Left renal cortex interstitium (tissue), 4 donors: ENCODE results near the gene PSMD14. TPM values are rescaled to one million over a fixed set of nuclear protein-coding genes. Genes with fewer than 3 reads are reported as not detected.
"Not testable (repeated sequence)": the region's sequence is repeated elsewhere in the genome, so short reads cannot be mapped to it uniquely, and the experiment has no call there.

Source experiments
- DNase-seq, 4 donors: peaks; one replicate each; pipeline ENCODE4 v3.0.0-alpha.2; 2013; ENCODE audit warnings: low read depth in 4 of 4, low spot score in 2 of 4, missing footprints in 1 of 4
- polyA plus RNA-seq, 4 donors: library from polyadenylated mRNA; unstranded; fragments of 120-200 nt; gene quantifications; one replicate each; pipeline ENCODE4 v1.2.1, GENCODE V29; 2013; ENCODE audit not compliant: insufficient read length in 4 of 4

Gene PSMD14
- polyA plus RNA-seq, 4 donors = 45.3 to 58.8 (median 52.8) TPM

- no peak for DNase-seq
Observed at GRCh38 chr2:161332371-161332967, 24.2 kb downstream of the PSMD14 start.

- no peak for DNase-seq
Observed at GRCh38 chr2:161335626-161336025, 27.4 kb downstream of the PSMD14 start.

GRCh38 chr2:161337247-161337646, 29.0 kb downstream of the PSMD14 start:
- DNase-seq = no peak

- DNase-seq = not testable (repeated sequence)
Observed at GRCh38 chr2:161339532-161339931, 31.3 kb downstream of the PSMD14 start.

- DNase-seq = not testable (repeated sequence)
Observed at GRCh38 chr2:161340930-161341413, 32.7 kb downstream of the PSMD14 start.

GRCh38 chr2:161343235-161343634, 35.0 kb downstream of the PSMD14 start:
- DNase-seq = no peak

- DNase-seq = no peak
Observed at GRCh38 chr2:161344692-161345091, 36.5 kb downstream of the PSMD14 start.

- no peak for DNase-seq
Observed at GRCh38 chr2:161351678-161352077, 43.5 kb downstream of the PSMD14 start.

GRCh38 chr2:161352719-161353118, 44.5 kb downstream of the PSMD14 start:
- no peak for DNase-seq

- DNase-seq = no peak
Observed at GRCh38 chr2:161353543-161353942, 45.3 kb downstream of the PSMD14 start.

GRCh38 chr2:161354106-161354505, 45.9 kb downstream of the PSMD14 start:
- DNase-seq = no peak

- DNase-seq = no peak
Observed at GRCh38 chr2:161355106-161355505, 46.9 kb downstream of the PSMD14 start.

- no peak for DNase-seq
Observed at GRCh38 chr2:161355983-161356382, 47.8 kb downstream of the PSMD14 start.

- DNase-seq = no peak
Observed at GRCh38 chr2:161357097-161357496, 48.9 kb downstream of the PSMD14 start.

GRCh38 chr2:161358838-161359237, 50.6 kb downstream of the PSMD14 start:
- DNase-seq = no peak

GRCh38 chr2:161360095-161360654, 52.0 kb downstream of the PSMD14 start:
- DNase-seq = not testable (repeated sequence)

GRCh38 chr2:161362568-161363166, 54.4 kb downstream of the PSMD14 start:
- no peak for DNase-seq

- no peak for DNase-seq
Observed at GRCh38 chr2:161367675-161368074, 59.5 kb downstream of the PSMD14 start.

- no peak for DNase-seq
Observed at GRCh38 chr2:161369311-161369710, 61.1 kb downstream of the PSMD14 start.

GRCh38 chr2:161370981-161371380, 62.8 kb downstream of the PSMD14 start:
- DNase-seq = no peak

- DNase-seq = no peak
Observed at GRCh38 chr2:161371869-161372268, 63.6 kb downstream of the PSMD14 start.

GRCh38 chr2:161373942-161374341, 65.7 kb downstream of the PSMD14 start:
- no peak for DNase-seq
